B cell (primary cell): ENCODE measurements around the gene SLC2A13. TPM values are rescaled to one million over a fixed set of nuclear protein-coding genes. Genes with fewer than 3 reads are reported as not detected.

ENCODE experiments used
- ATAC-seq: fragments of 200-7000 bp; cut with Tn5 transposase; one replicate; pipeline ENCODE4 v1.10.0; 2021; ENCODE audit warnings: low read depth, mild to moderate bottlenecking, moderate number of reproducible peaks, moderate library complexity
- CTCF ChIA-PET: fragments of 350-600 bp; sonication (Branson Sonifier 250); formaldehyde crosslinking; loops from one replicate; lab custom pipeline; 2021; ENCODE audit warnings: antibody characterized with exemption, inconsistent platforms; lab: Charles Lee
- POLR2A ChIA-PET: fragments of 350-600 bp; sonication (Branson Sonifier 250); formaldehyde crosslinking; loops from one replicate; lab custom pipeline; 2021; ENCODE audit warnings: antibody characterized with exemption; lab: Charles Lee
- DNase-seq: peaks from one replicate; pipeline ENCODE4 v3.0.0; 2013
- H2AFZ ChIP-seq: 2 replicates; pipeline ENCODE4 v1.6.1; 2012; ENCODE audit warnings: mild to moderate bottlenecking, low read depth, low read length; ENCODE audit not compliant: insufficient read depth, poor library complexity, severe bottlenecking
- H3K27ac ChIP-seq, 2 donors: 1 replicate in 1 of 2; 2 replicates in 1 of 2; pipeline ENCODE4 v1.5.1; 2012 to 2013; ENCODE audit warnings: low read length in 2 of 2, mild to moderate bottlenecking in 2 of 2, moderate library complexity in 1 of 2
- H3K27me3 ChIP-seq, 4 experiments: fragments of 200-600 bp in 1 of 4; sonication (generic) in 1 of 4; replicated peaks in 1 of 4; 1 replicate in 2 of 4; 2 replicates in 2 of 4; pipeline versions ENCODE4 v1.6.1 to v1.7.0; 2013 to 2016; ENCODE audit warnings: low read length in 3 of 4, mild to moderate bottlenecking in 2 of 4, mixed read lengths in 1 of 4, moderate library complexity in 1 of 4; ENCODE audit not compliant: insufficient read depth in 4 of 4, control insufficient read depth in 3 of 4; ENCODE audit errors: control extremely low read depth in 1 of 4
- H3K36me3 ChIP-seq, 2 experiments: replicated peaks in 1 of 2; 1 replicate in 1 of 2; 2 replicates in 1 of 2; pipeline versions ENCODE4 v1.6.1 to v1.7.1; 2013; ENCODE audit warnings: low read length in 1 of 2; ENCODE audit not compliant: insufficient read depth in 2 of 2, control insufficient read depth in 1 of 2; ENCODE audit errors: control extremely low read depth in 1 of 2, extremely low read depth in 1 of 2
- H3K4me1 ChIP-seq, 2 donors: fragments of 200-600 bp in 1 of 2; sonication (generic) in 1 of 2; 1 replicate in 1 of 2; 2 replicates in 1 of 2; pipeline versions ENCODE4 v1.5.1 to v1.6.1; 2013 to 2017; ENCODE audit warnings: low read length in 2 of 2; ENCODE audit not compliant: control insufficient read depth in 2 of 2, insufficient read depth in 2 of 2
- H3K4me2 ChIP-seq: replicated peaks from 2 replicates; pipeline ENCODE3; 2012; ENCODE audit warnings: mild to moderate bottlenecking, low read depth, low read length; ENCODE audit not compliant: poor library complexity, severe bottlenecking
- H3K4me3 ChIP-seq, 5 experiments: fragments of 200-600 bp in 1 of 5; sonication (generic) in 1 of 5; 1 replicate in 3 of 5; 2 replicates in 2 of 5; pipeline versions ENCODE4 v1.5.1 to v1.7.0; 2011 to 2016; ENCODE audit warnings: low read length in 4 of 5, mild to moderate bottlenecking in 4 of 5, low read depth in 2 of 5, control low read depth in 1 of 5, moderate library complexity in 1 of 5; ENCODE audit not compliant: insufficient read depth in 1 of 5; ENCODE audit errors: control extremely low read depth in 1 of 5, extremely low read depth in 1 of 5
- H3K79me2 ChIP-seq: fragments of 200-600 bp; sonication (generic); one replicate; pipeline ENCODE4 v1.6.0; 2016; ENCODE audit warnings: low read length; ENCODE audit not compliant: control insufficient read depth, insufficient read depth
- H3K9ac ChIP-seq: fragments of 200-600 bp; sonication (generic); 2 replicates; pipeline ENCODE4 v1.6.1; 2017; ENCODE audit warnings: mild to moderate bottlenecking, low read length, moderate library complexity
- H3K9me3 ChIP-seq, 3 donors: one replicate each; pipeline versions ENCODE4 v1.6.1 to v1.7.1; 2013; ENCODE audit warnings: low read length in 2 of 3; ENCODE audit not compliant: control insufficient read depth in 2 of 3, insufficient read depth in 1 of 3; ENCODE audit errors: control extremely low read depth in 1 of 3
- H4K20me1 ChIP-seq: 2 replicates; pipeline ENCODE4 v1.6.0; 2012; ENCODE audit warnings: mild to moderate bottlenecking, low read length; ENCODE audit not compliant: insufficient read depth, control insufficient read depth, poor library complexity, severe bottlenecking
- H3K27ac Mint-ChIP-seq: one replicate; pipeline ENCODE4 v1.8.0; 2021; ENCODE audit warnings: mixed read lengths
- H3K27me3 Mint-ChIP-seq: one replicate; pipeline ENCODE4 v1.8.0; 2021; ENCODE audit warnings: mixed read lengths
- H3K4me1 Mint-ChIP-seq: one replicate; pipeline ENCODE4 v1.8.0; 2021; ENCODE audit warnings: mixed read lengths
- H3K4me3 Mint-ChIP-seq: one replicate; pipeline ENCODE4 v1.8.0; 2021; ENCODE audit warnings: mixed read lengths
- H3K9me3 Mint-ChIP-seq: one replicate; pipeline ENCODE4 v1.8.0; 2022; ENCODE audit warnings: mixed read lengths; ENCODE audit not compliant: insufficient read depth
- CTCF ChIP-seq: fragments of 200-600 bp; IDR thresholded peaks from one replicate; pipeline ENCODE4 v1.8.0; 2022; ENCODE audit warnings: antibody characterized with exemption, mild to moderate bottlenecking
- EZH2 ChIP-seq: IDR thresholded peaks from 2 replicates; pipeline ENCODE4 v1.6.1; 2012; ENCODE audit warnings: borderline replicate concordance, low read depth, mild to moderate bottlenecking, moderate library complexity, low read length; ENCODE audit not compliant: insufficient read depth, poor library complexity, severe bottlenecking
- WGBS: methylation state at CpG from one replicate; pipeline ENCODE4 v1.1.5; 2013; ENCODE audit warnings: missing lambda C conversion rate; ENCODE audit not compliant: insufficient coverage; 5-methylcytosine and 5-hydroxymethylcytosine counted together
- intact Hi-C: fragments of 100-400 bp; cut with micrococcal nuclease; formaldehyde crosslinking; loops from one replicate; pipeline ENCODE4 v1.10.0; 2022
- polyA plus RNA-seq: library from polyadenylated mRNA; depleted of rRNA; stranded (reverse); fragments of >200 nt; gene quantifications from 2 replicates; pipeline ENCODE4 v1.2.3, GENCODE V29; 2012
- total RNA-seq, 2 donors: library from RNA; stranded (reverse); fragments of 120-200 nt in 1 of 2; gene quantifications; 1 replicate in 1 of 2; 2 replicates in 1 of 2; pipeline versions ENCODE4 v1.2.3 to v1.2.4, GENCODE V29; 2013 to 2022

The SLC2A13 gene
- total and polyA plus RNA-seq, 2 donors (not counting 1 experiment from before 2014, with no cell fraction given), result 2.1 to 8.6 TPM

DNA sequence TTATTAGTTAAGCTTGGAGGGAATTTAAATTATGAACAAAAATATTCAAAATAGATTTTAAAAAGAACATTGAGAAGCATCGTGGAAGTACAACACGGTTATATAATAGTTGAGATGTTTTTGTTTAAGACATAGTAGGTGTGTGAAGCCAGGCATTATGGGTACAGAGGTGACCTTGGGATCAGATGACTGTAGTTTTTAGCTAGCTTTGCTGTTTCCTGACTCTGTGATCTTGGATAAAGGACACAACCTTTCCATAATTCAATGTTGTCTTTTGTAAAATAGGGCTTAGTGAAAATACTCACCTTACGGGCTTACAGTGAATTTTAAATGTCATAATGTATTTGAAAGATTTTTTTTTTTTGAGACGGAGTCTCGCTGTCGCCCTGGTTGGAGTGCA, 239.7 kb downstream of the SLC2A13 start:
- ATAC-seq (no peak), DNase-seq (no peak)
- ChIA-PET POLR2A (no interaction called here), CTCF (no interaction called here)
- Histone ChIP-seq H3K9ac (no peak overlapping the region), H3K4me3 (no peak overlapping the region), H2AFZ (no peak overlapping the region), H3K36me3 (no peaks in the 10 kb centered on the region), H3K4me1 (no peaks in the 10 kb centered on the region), H3K79me2 (no peaks in the 10 kb centered on the region), H3K9me3 (no peaks in the 10 kb centered on the region), H3K27ac (no peak overlapping the region), H3K4me2 (no peak overlapping the region), H4K20me1 (no peaks in the 10 kb centered on the region), H3K27me3 (no peaks in the 10 kb centered on the region)
- Mint-ChIP-seq H3K27me3 (no peaks in the 10 kb centered on the region), H3K4me1 (no peaks in the 10 kb centered on the region), H3K9me3 (peaks cover 3% of the 10 kb centered on the region), H3K27ac (no peak overlapping the region), H3K4me3 (no peak overlapping the region)
- WGBS, result 100% methylated on average over 1 of the region's 6 CpGs
- TF ChIP-seq EZH2, result no peak
- TF ChIP-seq CTCF, result no peak
- intact Hi-C loops, result no loop called here

GRCh38 chr12:39860695-39861094, 245.2 kb downstream of the SLC2A13 start:
- ATAC-seq, result no peak
- POLR2A ChIA-PET, result no interaction called here
- Histone ChIP-seq H3K4me1 (no peaks in the 10 kb centered on the region), H4K20me1 (no peaks in the 10 kb centered on the region), H3K9me3 (no peaks in the 10 kb centered on the region), H3K9ac (no peak overlapping the region), H3K27ac (no peak overlapping the region), H3K27me3 (no peaks in the 10 kb centered on the region), H3K79me2 (no peaks in the 10 kb centered on the region), H2AFZ (no peak overlapping the region), H3K36me3 (no peaks in the 10 kb centered on the region), H3K4me3 (no peak overlapping the region), H3K4me2 (no peak overlapping the region)
- H3K27ac Mint-ChIP-seq, result no peak overlapping the region
- H3K4me3 Mint-ChIP-seq, result no peak overlapping the region
- DNase-seq, result no peak
- H3K4me1 Mint-ChIP-seq, result peaks cover 2% of the 10 kb centered on the region
- TF ChIP-seq CTCF (no peak), EZH2 (no peak)
- no peaks in the 10 kb centered on the region for H3K27me3 Mint-ChIP-seq
- CTCF ChIA-PET, result no interaction called here
- peaks cover 3% of the 10 kb centered on the region for H3K9me3 Mint-ChIP-seq
- WGBS, result 88% methylated on average over 2 of the region's 2 CpGs
- intact Hi-C loops, result no loop called here
